Stomach (tissue), 9 donors: ENCODE measurements around the gene ALG14. TPM values are rescaled to one million over a fixed set of nuclear protein-coding genes. Genes with fewer than 3 reads are reported as not detected.
A peak's percentile ranks its signal among the peaks of the same experiment; 100 is the strongest.

ENCODE experiments used
- DNase-seq, 2 donors: peaks; one replicate each; pipeline versions ENCODE4 v3.0.0 to v3.0.0-alpha.2; 2013 to 2019
- H3K27ac ChIP-seq, 5 donors: fragments of 200-600 bp in 4 of 5; sonication (generic) in 4 of 5; one replicate each; pipeline ENCODE4 v1.5.1; 2013 to 2019; ENCODE audit warnings: mild to moderate bottlenecking in 1 of 5, moderate library complexity in 1 of 5
- H3K27me3 ChIP-seq, 3 donors: fragments of 200-600 bp; sonication (generic); one replicate each; pipeline ENCODE4 v1.5.1; 2017 to 2019; ENCODE audit warnings: mixed run types in 1 of 3
- H3K36me3 ChIP-seq, 4 donors: fragments of 200-600 bp; sonication (generic); 1 replicate in 3 of 4; 2 replicates in 1 of 4; pipeline ENCODE4 v1.5.1; 2016 to 2019
- H3K4me1 ChIP-seq, 4 donors: fragments of 200-600 bp; sonication (generic); one replicate each; pipeline ENCODE4 v1.5.1; 2016 to 2019
- H3K4me3 ChIP-seq, 4 donors: fragments of 200-600 bp; sonication (generic) in 3 of 4; one replicate each; pipeline ENCODE4 v1.5.1; 2016 to 2019; ENCODE audit warnings: mild to moderate bottlenecking in 1 of 4
- H3K9me3 ChIP-seq, 4 donors: fragments of 200-600 bp; sonication (generic); one replicate each; pipeline ENCODE4 v1.5.1; 2016 to 2019
- CTCF ChIP-seq, 7 experiments: fragments of 450-650 bp in 4 of 7; fragments of 200-600 bp in 3 of 7; sonication (generic) in 3 of 7; IDR thresholded peaks; one replicate each; pipeline ENCODE4 v1.5.1; 2016 to 2019; ENCODE audit warnings: antibody characterized with exemption in 7 of 7, control low read depth in 2 of 7, mild to moderate bottlenecking in 1 of 7
- EP300 ChIP-seq: sonication (generic); formaldehyde crosslinking; IDR thresholded peaks from one replicate; pipeline ENCODE4 v1.6.1; 2017; ENCODE audit warnings: antibody characterized with exemption
- POLR2A ChIP-seq, 4 donors: fragments of 450-650 bp; IDR thresholded peaks; one replicate each; pipeline ENCODE4 v1.6.1; 2016; ENCODE audit warnings: antibody characterized with exemption in 4 of 4, control low read depth in 2 of 4, mild to moderate bottlenecking in 1 of 4, moderate library complexity in 1 of 4
- POLR2AphosphoS5 ChIP-seq, 3 donors: sonication (generic); formaldehyde crosslinking; IDR thresholded peaks; one replicate each; pipeline ENCODE4 v1.6.1; 2016; ENCODE audit warnings: antibody characterized with exemption in 3 of 3
- WGBS, 5 donors: extraction: QIAGEN DNeasy Blood & Tissue Kit in 3 of 5; methylation state at CpG; one replicate each; pipeline versions ENCODE4 v1.1.5 to v1.1.7; 2013 to 2018; 5-methylcytosine and 5-hydroxymethylcytosine counted together
- intact Hi-C: fragments of 100-400 bp; cut with DNase I; formaldehyde crosslinking; loops from one replicate; pipeline ENCODE4 v1.15.1; 2023; ENCODE audit warnings: low total_unique reads
- polyA plus RNA-seq, 3 donors: library from polyadenylated mRNA; stranded (reverse); fragments of 200-250 nt; gene quantifications; one replicate each; pipeline ENCODE4 v1.2.3, GENCODE V29; 2013
- total RNA-seq, 5 donors: library from RNA; depleted of rRNA; stranded (reverse); fragments of >200 nt; gene quantifications; one replicate each; pipeline versions ENCODE4 v1.1.0 to v1.2.3, GENCODE V29; 2014 to 2016
- donor health status: healthy with polysubstance abuse.
- donor health status: Bipolar disorder and iron deficiency.
- donor health status: healthy.

ALG14 gene
- total and polyA plus RNA-seq, 8 donors = under 0.01 to 3.5 (median 1.1) TPM; not detected in 1

- intact Hi-C loops = no loop called here
- WGBS, 5 donors = 92 to 94% (median 93%) methylated on average over 6 of the region's 6 CpGs
- Histone ChIP-seq H3K27ac (no peak overlapping the region), H3K9me3 (no peaks in the 10 kb centered on the region), H3K4me3 (no peak overlapping the region), H3K4me1 (peaks cover 0 to 20% (median 16%) of the 10 kb centered on the region in 4 donors), H3K36me3 (no peaks in the 10 kb centered on the region), H3K27me3 (no peaks in the 10 kb centered on the region)
- no peak for TF ChIP-seq EP300
- no peak for TF ChIP-seq POLR2AphosphoS5 (IDR thresholded peaks at IDR 0.05)
- TF ChIP-seq CTCF (IDR thresholded peaks at IDR 0.05) = no peak
- no peak for TF ChIP-seq POLR2A (IDR thresholded peaks at IDR 0.05)
- DNase-seq = no peak
Observed at GRCh38 chr1:94969137-94969536, 103.6 kb downstream of the ALG14 start.

- DNase-seq = no peak
- H3K27me3 ChIP-seq = no peaks in the 10 kb centered on the region
- TF ChIP-seq POLR2AphosphoS5 (IDR thresholded peaks at IDR 0.05) = no peak
- no peak for TF ChIP-seq EP300
- no peak for TF ChIP-seq CTCF (IDR thresholded peaks at IDR 0.05)
- no peak for TF ChIP-seq POLR2A (IDR thresholded peaks at IDR 0.05)
- peaks cover 5 to 34% (median 12%) of the 10 kb centered on the region in 4 donors for H3K4me1 ChIP-seq
- 75 to 88% (median 82%) methylated on average over 1 of the region's 1 CpG for WGBS, 5 donors
- intact Hi-C loops = no loop called here
- H3K4me3 ChIP-seq = no peak overlapping the region
- no peak overlapping the region for H3K27ac ChIP-seq
- no peaks in the 10 kb centered on the region for H3K36me3 ChIP-seq
- no peaks in the 10 kb centered on the region for H3K9me3 ChIP-seq
Observed at GRCh38 chr1:94966033-94966432, 106.7 kb downstream of the ALG14 start.

- H3K9me3 ChIP-seq = no peaks in the 10 kb centered on the region
- H3K4me1 ChIP-seq = peaks cover 0 to 30% (median 10%) of the 10 kb centered on the region in 4 donors
- no peak overlapping the region for H3K4me3 ChIP-seq
- H3K27ac ChIP-seq = no peak overlapping the region
- DNase-seq = no peak
- no peaks in the 10 kb centered on the region for H3K36me3 ChIP-seq
- TF ChIP-seq EP300 (no peak), CTCF (IDR thresholded peaks at IDR 0.05) (no peak)
- 78 to 83% (median 83%) methylated on average over 8 of the region's 8 CpGs for WGBS, 5 donors
- intact Hi-C loops = no loop called here
- H3K27me3 ChIP-seq = no peaks in the 10 kb centered on the region
Observed at GRCh38 chr1:94963864-94964263, 108.9 kb downstream of the ALG14 start.

GRCh38 chr1:94962409-94963265 is 110.1 kb downstream of the ALG14 start:
- no peaks in the 10 kb centered on the region for H3K9me3 ChIP-seq
- TF ChIP-seq POLR2A (IDR thresholded peaks at IDR 0.05) = no peak
- TF ChIP-seq POLR2AphosphoS5 (IDR thresholded peaks at IDR 0.05) = peak in 2 of 3 donors; percentile 36 to 47
- no peak for TF ChIP-seq CTCF (IDR thresholded peaks at IDR 0.05)
- TF ChIP-seq EP300 = no peak
- peak overlapping the region; percentile 27 to 35 (median 34) for H3K4me3 ChIP-seq
- peak overlapping the region; percentile 69 to 90 (median 77) for H3K27ac ChIP-seq
- 9 to 21% (median 10%) methylated on average over 10 of the region's 10 CpGs for WGBS, 5 donors
- H3K27me3 ChIP-seq = no peaks in the 10 kb centered on the region
- H3K4me1 ChIP-seq = peaks cover 0 to 30% (median 10%) of the 10 kb centered on the region in 4 donors
- H3K36me3 ChIP-seq = no peaks in the 10 kb centered on the region
- intact Hi-C loops = no loop called here
- DNase-seq = peak; percentile 39 to 83
